H1 (cell line): ENCODE data around the gene MRPS34. TPM values are rescaled to one million over a fixed set of nuclear protein-coding genes. Genes with fewer than 3 reads are reported as not detected.

ENCODE experiments used
- CBX8 ChIP-seq: fragments of 300-800, 300-1000 bp; sonication (generic); IDR thresholded peaks from 2 replicates; pipeline ENCODE4 v1.7.1; 2016; ENCODE audit warnings: low read depth, low read length, borderline replicate concordance
- EP300 ChIP-seq, 2 experiments: IDR thresholded peaks; 1 replicate in 1 of 2; 2 replicates in 1 of 2; pipeline ENCODE4 v1.6.1; 2011 to 2012; ENCODE audit warnings: low read depth in 2 of 2, low read length in 2 of 2, mild to moderate bottlenecking in 2 of 2, borderline replicate concordance in 1 of 2, inconsistent platforms in 1 of 2, moderate library complexity in 1 of 2
- HDAC2 ChIP-seq, 2 experiments: fragments of 300-600 bp in 1 of 2; sonication (generic) in 1 of 2; IDR thresholded peaks; 2 replicates each; pipeline ENCODE4 v1.6.1; 2011 to 2012; ENCODE audit warnings: low read depth in 2 of 2, low read length in 2 of 2, mild to moderate bottlenecking in 2 of 2, moderate library complexity in 2 of 2, borderline replicate concordance in 1 of 2, inconsistent platforms in 1 of 2
- RBBP5 ChIP-seq: IDR thresholded peaks from 2 replicates; pipeline ENCODE4 v1.7.1; 2012; ENCODE audit warnings: low read depth, mild to moderate bottlenecking, inconsistent platforms, low read length, moderate library complexity, borderline replicate concordance
- TCF12 ChIP-seq: IDR thresholded peaks from 2 replicates; pipeline ENCODE4 v1.6.1; 2011; ENCODE audit warnings: low read depth, mild to moderate bottlenecking, low read length
- ZNF274 ChIP-seq: IDR thresholded peaks from 2 replicates; pipeline ENCODE4 v1.7.0; 2012; ENCODE audit warnings: low read length, borderline replicate concordance; ENCODE audit errors: extremely low read depth
- polyA plus RNA-seq, 7 experiments: library from polyadenylated mRNA; depleted of rRNA in 3 of 7; stranded (reverse) in 5 of 7; unstranded in 2 of 7; fragments of >200 nt in 5 of 7; fragments of 200-250 nt in 2 of 7; gene quantifications; 1 replicate in 5 of 7; 2 replicates in 1 of 7; 4 replicates in 1 of 7; pipeline versions ENCODE4 v1.2.1 to v1.2.3, GENCODE V29; 2011 to 2013; ENCODE audit warnings: missing spikeins in 2 of 7, mixed read lengths in 2 of 7
- total RNA-seq: library from RNA; stranded (reverse); fragmentation: NEBNext Ultra II Directional; extraction: Animal tissue kit (Norgen Biotek cat#: 25700); gene quantifications from 2 replicates; pipeline ENCODE4 v1.2.1, GENCODE V29; 2021
- TF ChIP-seq, protein P1 (sequence below): fragments of 300-600 bp; sonication (generic); IDR thresholded peaks from 2 replicates; pipeline ENCODE4 v1.7.1; 2012; ENCODE audit warnings: low read length, moderate library complexity, mild to moderate bottlenecking, inconsistent platforms; ENCODE audit not compliant: insufficient replicate concordance
- TF ChIP-seq, protein P2 (sequence below): IDR thresholded peaks from 2 replicates; pipeline ENCODE4 v1.6.1; 2012; ENCODE audit warnings: inconsistent platforms

Gene MRPS34
- total and polyA plus RNA-seq, 2 of the 8 experiments (the other 6 are each of a cell fraction or from before 2014, with no cell fraction given) = 168 to 252 TPM

DNA sequence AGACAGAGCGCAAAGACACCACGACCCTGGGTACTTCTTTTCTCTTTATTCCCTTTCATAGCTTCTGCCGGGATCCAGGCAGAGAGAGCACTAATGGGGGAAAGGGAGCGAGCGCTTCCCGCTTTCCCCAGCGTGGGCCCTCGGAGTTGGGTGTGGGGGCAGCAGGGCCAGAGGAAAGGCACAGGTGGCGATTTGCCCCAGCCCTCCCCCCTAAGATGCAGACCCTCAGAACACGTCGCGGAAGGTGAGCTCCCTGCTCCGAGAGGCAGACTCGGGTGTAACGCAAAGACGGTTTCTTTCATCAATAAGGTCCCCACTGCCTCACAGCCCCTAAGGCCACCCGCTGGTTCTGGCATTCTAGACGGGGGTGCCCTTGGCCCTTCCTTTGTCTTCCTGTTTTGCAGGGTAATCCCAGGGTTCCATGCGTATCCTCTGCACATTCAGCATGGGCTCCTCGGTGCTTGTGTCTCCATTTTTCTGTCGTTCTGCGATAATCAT is 1.0 kb downstream of the MRPS34 start (continued):
- TF ChIP-seq, protein P1, sequence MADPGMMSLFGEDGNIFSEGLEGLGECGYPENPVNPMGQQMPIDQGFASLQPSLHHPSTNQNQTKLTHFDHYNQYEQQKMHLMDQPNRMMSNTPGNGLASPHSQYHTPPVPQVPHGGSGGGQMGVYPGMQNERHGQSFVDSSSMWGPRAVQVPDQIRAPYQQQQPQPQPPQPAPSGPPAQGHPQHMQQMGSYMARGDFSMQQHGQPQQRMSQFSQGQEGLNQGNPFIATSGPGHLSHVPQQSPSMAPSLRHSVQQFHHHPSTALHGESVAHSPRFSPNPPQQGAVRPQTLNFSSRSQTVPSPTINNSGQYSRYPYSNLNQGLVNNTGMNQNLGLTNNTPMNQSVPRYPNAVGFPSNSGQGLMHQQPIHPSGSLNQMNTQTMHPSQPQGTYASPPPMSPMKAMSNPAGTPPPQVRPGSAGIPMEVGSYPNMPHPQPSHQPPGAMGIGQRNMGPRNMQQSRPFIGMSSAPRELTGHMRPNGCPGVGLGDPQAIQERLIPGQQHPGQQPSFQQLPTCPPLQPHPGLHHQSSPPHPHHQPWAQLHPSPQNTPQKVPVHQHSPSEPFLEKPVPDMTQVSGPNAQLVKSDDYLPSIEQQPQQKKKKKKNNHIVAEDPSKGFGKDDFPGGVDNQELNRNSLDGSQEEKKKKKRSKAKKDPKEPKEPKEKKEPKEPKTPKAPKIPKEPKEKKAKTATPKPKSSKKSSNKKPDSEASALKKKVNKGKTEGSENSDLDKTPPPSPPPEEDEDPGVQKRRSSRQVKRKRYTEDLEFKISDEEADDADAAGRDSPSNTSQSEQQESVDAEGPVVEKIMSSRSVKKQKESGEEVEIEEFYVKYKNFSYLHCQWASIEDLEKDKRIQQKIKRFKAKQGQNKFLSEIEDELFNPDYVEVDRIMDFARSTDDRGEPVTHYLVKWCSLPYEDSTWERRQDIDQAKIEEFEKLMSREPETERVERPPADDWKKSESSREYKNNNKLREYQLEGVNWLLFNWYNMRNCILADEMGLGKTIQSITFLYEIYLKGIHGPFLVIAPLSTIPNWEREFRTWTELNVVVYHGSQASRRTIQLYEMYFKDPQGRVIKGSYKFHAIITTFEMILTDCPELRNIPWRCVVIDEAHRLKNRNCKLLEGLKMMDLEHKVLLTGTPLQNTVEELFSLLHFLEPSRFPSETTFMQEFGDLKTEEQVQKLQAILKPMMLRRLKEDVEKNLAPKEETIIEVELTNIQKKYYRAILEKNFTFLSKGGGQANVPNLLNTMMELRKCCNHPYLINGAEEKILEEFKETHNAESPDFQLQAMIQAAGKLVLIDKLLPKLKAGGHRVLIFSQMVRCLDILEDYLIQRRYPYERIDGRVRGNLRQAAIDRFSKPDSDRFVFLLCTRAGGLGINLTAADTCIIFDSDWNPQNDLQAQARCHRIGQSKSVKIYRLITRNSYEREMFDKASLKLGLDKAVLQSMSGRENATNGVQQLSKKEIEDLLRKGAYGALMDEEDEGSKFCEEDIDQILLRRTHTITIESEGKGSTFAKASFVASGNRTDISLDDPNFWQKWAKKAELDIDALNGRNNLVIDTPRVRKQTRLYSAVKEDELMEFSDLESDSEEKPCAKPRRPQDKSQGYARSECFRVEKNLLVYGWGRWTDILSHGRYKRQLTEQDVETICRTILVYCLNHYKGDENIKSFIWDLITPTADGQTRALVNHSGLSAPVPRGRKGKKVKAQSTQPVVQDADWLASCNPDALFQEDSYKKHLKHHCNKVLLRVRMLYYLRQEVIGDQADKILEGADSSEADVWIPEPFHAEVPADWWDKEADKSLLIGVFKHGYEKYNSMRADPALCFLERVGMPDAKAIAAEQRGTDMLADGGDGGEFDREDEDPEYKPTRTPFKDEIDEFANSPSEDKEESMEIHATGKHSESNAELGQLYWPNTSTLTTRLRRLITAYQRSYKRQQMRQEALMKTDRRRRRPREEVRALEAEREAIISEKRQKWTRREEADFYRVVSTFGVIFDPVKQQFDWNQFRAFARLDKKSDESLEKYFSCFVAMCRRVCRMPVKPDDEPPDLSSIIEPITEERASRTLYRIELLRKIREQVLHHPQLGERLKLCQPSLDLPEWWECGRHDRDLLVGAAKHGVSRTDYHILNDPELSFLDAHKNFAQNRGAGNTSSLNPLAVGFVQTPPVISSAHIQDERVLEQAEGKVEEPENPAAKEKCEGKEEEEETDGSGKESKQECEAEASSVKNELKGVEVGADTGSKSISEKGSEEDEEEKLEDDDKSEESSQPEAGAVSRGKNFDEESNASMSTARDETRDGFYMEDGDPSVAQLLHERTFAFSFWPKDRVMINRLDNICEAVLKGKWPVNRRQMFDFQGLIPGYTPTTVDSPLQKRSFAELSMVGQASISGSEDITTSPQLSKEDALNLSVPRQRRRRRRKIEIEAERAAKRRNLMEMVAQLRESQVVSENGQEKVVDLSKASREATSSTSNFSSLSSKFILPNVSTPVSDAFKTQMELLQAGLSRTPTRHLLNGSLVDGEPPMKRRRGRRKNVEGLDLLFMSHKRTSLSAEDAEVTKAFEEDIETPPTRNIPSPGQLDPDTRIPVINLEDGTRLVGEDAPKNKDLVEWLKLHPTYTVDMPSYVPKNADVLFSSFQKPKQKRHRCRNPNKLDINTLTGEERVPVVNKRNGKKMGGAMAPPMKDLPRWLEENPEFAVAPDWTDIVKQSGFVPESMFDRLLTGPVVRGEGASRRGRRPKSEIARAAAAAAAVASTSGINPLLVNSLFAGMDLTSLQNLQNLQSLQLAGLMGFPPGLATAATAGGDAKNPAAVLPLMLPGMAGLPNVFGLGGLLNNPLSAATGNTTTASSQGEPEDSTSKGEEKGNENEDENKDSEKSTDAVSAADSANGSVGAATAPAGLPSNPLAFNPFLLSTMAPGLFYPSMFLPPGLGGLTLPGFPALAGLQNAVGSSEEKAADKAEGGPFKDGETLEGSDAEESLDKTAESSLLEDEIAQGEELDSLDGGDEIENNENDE = no peak
- TF ChIP-seq HDAC2 (IDR thresholded peaks at IDR 0.05; ENCODE audit: borderline replicate concordance in 1 of 2, low read depth in 2 of 2, low read length in 2 of 2) = no peak
- 0 out of 2 replicates have a peak, but pooled peaks have one; percentile 31 for TF ChIP-seq RBBP5
- no peak for TF ChIP-seq EP300 (IDR thresholded peaks at IDR 0.05; ENCODE audit: borderline replicate concordance in 1 of 2, low read depth in 2 of 2, low read length in 2 of 2)
- TF ChIP-seq, protein P2, sequence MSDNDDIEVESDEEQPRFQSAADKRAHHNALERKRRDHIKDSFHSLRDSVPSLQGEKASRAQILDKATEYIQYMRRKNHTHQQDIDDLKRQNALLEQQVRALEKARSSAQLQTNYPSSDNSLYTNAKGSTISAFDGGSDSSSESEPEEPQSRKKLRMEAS = no peak
- no peak for TF ChIP-seq TCF12
- no peak for TF ChIP-seq ZNF274
- no peak for TF ChIP-seq CBX8
